ENCODE results near the gene MICB. TPM values are rescaled to one million over a fixed set of nuclear protein-coding genes. Genes with fewer than 3 reads are reported as not detected.

MICB gene
- total RNA-seq, 2 donors from 2014 or later: 1.3 to 5.5 TPM

- intact Hi-C loops (cut with DNase I): no loop called here
- no peaks in the 10 kb centered on the region for H3K9me3 ChIP-seq
- TF ChIP-seq POLR2A (IDR thresholded peaks at IDR 0.05) (no peak), POLR2AphosphoS5 (IDR thresholded peaks at IDR 0.05) (no peak), CTCF (IDR thresholded peaks at IDR 0.05) (no peak)
- H3K36me3 ChIP-seq: no peaks in the 10 kb centered on the region
- 91% methylated on average over 5 of the region's 5 CpGs for WGBS
- peaks cover 2% of the 10 kb centered on the region for H3K4me1 ChIP-seq (replicated peaks)
- H3K4me3 ChIP-seq: no peak overlapping the region
- no peak for DNase-seq (ENCODE audit: low spot score)
- no peak overlapping the region for H3K27ac ChIP-seq
- H3K27me3 ChIP-seq (replicated peaks; ENCODE audit: insufficient read depth): no peaks in the 10 kb centered on the region
These were observed 37.5 kb upstream of the MICB start for GRCh38 chr6:31460361-31461025.

- H3K9me3 ChIP-seq: no peaks in the 10 kb centered on the region
- peaks cover 2% of the 10 kb centered on the region for H3K4me1 ChIP-seq (replicated peaks)
- TF ChIP-seq POLR2A (IDR thresholded peaks at IDR 0.05) (no peak), POLR2AphosphoS5 (IDR thresholded peaks at IDR 0.05) (no peak), CTCF (IDR thresholded peaks at IDR 0.05) (no peak)
- no peaks in the 10 kb centered on the region for H3K36me3 ChIP-seq
- intact Hi-C loops (cut with DNase I): no loop called here
- no peaks in the 10 kb centered on the region for H3K27me3 ChIP-seq (replicated peaks; ENCODE audit: insufficient read depth)
- WGBS: 57% methylated on average over 11 of the region's 11 CpGs
- no peak for DNase-seq (ENCODE audit: low spot score)
- peak overlapping the region; percentile 47 to 60 for H3K27ac ChIP-seq
- peak overlapping the region; percentile 34 to 50 for H3K4me3 ChIP-seq
These were observed 35.6 kb upstream of the MICB start for GRCh38 chr6:31462026-31462963.

GRCh38 chr6:31462964-31463870 is 34.7 kb upstream of the MICB start:
- H3K4me1 ChIP-seq (replicated peaks): peaks cover 2% of the 10 kb centered on the region
- intact Hi-C loops (cut with DNase I): no loop called here
- no peak for TF ChIP-seq CTCF (IDR thresholded peaks at IDR 0.05)
- TF ChIP-seq POLR2A (IDR thresholded peaks at IDR 0.05): peak; percentile 85
- peak; percentile 92 for TF ChIP-seq POLR2AphosphoS5 (IDR thresholded peaks at IDR 0.05)

GRCh38 chr6:31464252-31465184 is 33.4 kb upstream of the MICB start:
- Histone ChIP-seq H3K27me3 (replicated peaks; ENCODE audit: insufficient read depth) (no peaks in the 10 kb centered on the region), H3K27ac (no peak overlapping the region), H3K4me3 (peak overlapping the region; percentile 34 to 50), H3K36me3 (no peaks in the 10 kb centered on the region), H3K4me1 (replicated peaks) (peaks cover 2% of the 10 kb centered on the region), H3K9me3 (no peaks in the 10 kb centered on the region)
- TF ChIP-seq POLR2AphosphoS5 (IDR thresholded peaks at IDR 0.05) (no peak), POLR2A (IDR thresholded peaks at IDR 0.05) (no peak), CTCF (IDR thresholded peaks at IDR 0.05) (no peak)
- no peak for DNase-seq (ENCODE audit: low spot score)
- 90% methylated on average over 7 of the region's 7 CpGs for WGBS
- intact Hi-C loops (cut with DNase I): no loop called here

More at GRCh38 chr6:31462964-31463870, 34.7 kb upstream of the MICB start:
- Histone ChIP-seq H3K27ac (peak overlapping the region; percentile 47 to 60), H3K36me3 (no peaks in the 10 kb centered on the region), H3K4me3 (peak overlapping the region; percentile 34 to 50), H3K27me3 (replicated peaks; ENCODE audit: insufficient read depth) (no peaks in the 10 kb centered on the region), H3K9me3 (no peaks in the 10 kb centered on the region)
- peak; percentile 97 for DNase-seq (ENCODE audit: low spot score)
- WGBS: 18% methylated on average over 29 of the region's 29 CpGs
